H9 (cell line): ENCODE data around the gene GSTO1. TPM values are rescaled to one million over a fixed set of nuclear protein-coding genes. Genes with fewer than 3 reads are reported as not detected.

ENCODE experiments used
- DNase-seq: peaks from one replicate; pipeline ENCODE4 v3.0.0-alpha.2; 2017
- H2AFZ ChIP-seq: one replicate; pipeline ENCODE4 v1.6.1; 2013; ENCODE audit warnings: mild to moderate bottlenecking, low read length, control low read depth, moderate library complexity
- H2AK5ac ChIP-seq: 2 replicates; pipeline ENCODE4 v1.6.1; 2013; ENCODE audit warnings: low read length, control low read depth, mixed read lengths; ENCODE audit not compliant: insufficient read length
- H2BK120ac ChIP-seq: one replicate; pipeline ENCODE4 v1.6.1; 2013; ENCODE audit warnings: low read depth, mild to moderate bottlenecking, low read length, control low read depth, inconsistent platforms; ENCODE audit not compliant: poor library complexity, severe bottlenecking
- H2BK12ac ChIP-seq: 2 replicates; pipeline ENCODE4 v1.6.1; 2013; ENCODE audit warnings: low read length, control low read depth, mixed read lengths, low read depth; ENCODE audit not compliant: insufficient read length
- H2BK15ac ChIP-seq: 2 replicates; pipeline ENCODE4 v1.6.1; 2013; ENCODE audit warnings: low read depth, low read length, control low read depth
- H2BK20ac ChIP-seq: one replicate; pipeline ENCODE4 v1.6.1; 2013; ENCODE audit warnings: low read depth, mild to moderate bottlenecking, low read length, control low read depth, inconsistent platforms; ENCODE audit not compliant: poor library complexity, severe bottlenecking
- H2BK5ac ChIP-seq: 2 replicates; pipeline ENCODE4 v1.6.1; 2013; ENCODE audit warnings: low read length, control low read depth, mixed read lengths; ENCODE audit not compliant: insufficient read length
- H3K14ac ChIP-seq: 2 replicates; pipeline ENCODE4 v1.6.1; 2013; ENCODE audit warnings: low read length, control low read depth; ENCODE audit not compliant: insufficient read depth
- H3K18ac ChIP-seq: 2 replicates; pipeline ENCODE4 v1.6.1; 2013; ENCODE audit warnings: low read depth, mild to moderate bottlenecking, mixed read lengths, low read length, control low read depth; ENCODE audit not compliant: insufficient read length
- H3K23ac ChIP-seq: 2 replicates; pipeline ENCODE4 v1.6.1; 2013; ENCODE audit warnings: low read length, control low read depth, mixed read lengths, low read depth; ENCODE audit not compliant: insufficient read length
- H3K23me2 ChIP-seq: 2 replicates; pipeline ENCODE4 v1.6.1; 2013; ENCODE audit warnings: low read depth, mild to moderate bottlenecking, mixed read lengths, low read length, control low read depth; ENCODE audit not compliant: insufficient read length, poor library complexity, severe bottlenecking
- H3K27ac ChIP-seq: 2 replicates; pipeline ENCODE4 v1.5.1; 2013; ENCODE audit warnings: low read length, control low read depth, mixed read lengths, low read depth; ENCODE audit not compliant: insufficient read length
- H3K27me3 ChIP-seq: 2 replicates; pipeline ENCODE4 v1.6.1; 2013; ENCODE audit warnings: low read length, control low read depth, inconsistent platforms; ENCODE audit not compliant: insufficient read depth
- H3K4ac ChIP-seq: 2 replicates; pipeline ENCODE4 v1.6.1; 2013; ENCODE audit warnings: low read depth, mild to moderate bottlenecking, control low read depth, inconsistent platforms, low read length, moderate library complexity
- H3K4me1 ChIP-seq: 2 replicates; pipeline ENCODE4 v1.6.1; 2013; ENCODE audit warnings: low read length, control low read depth, inconsistent platforms; ENCODE audit not compliant: insufficient read depth
- H3K4me2 ChIP-seq: 2 replicates; pipeline ENCODE4 v1.6.1; 2013; ENCODE audit warnings: low read length, control low read depth, mixed read lengths; ENCODE audit not compliant: insufficient read length, insufficient read depth
- H3K56ac ChIP-seq: 2 replicates; pipeline ENCODE4 v1.6.1; 2013; ENCODE audit warnings: low read depth, mild to moderate bottlenecking, mixed read lengths, low read length, control low read depth; ENCODE audit not compliant: insufficient read length
- H3K79me1 ChIP-seq: 2 replicates; pipeline ENCODE4 v1.6.1; 2013; ENCODE audit warnings: low read depth, mild to moderate bottlenecking, moderate library complexity, low read length, control low read depth, inconsistent platforms; ENCODE audit not compliant: insufficient read depth, poor library complexity, severe bottlenecking
- H3K79me2 ChIP-seq: 2 replicates; pipeline ENCODE4 v1.6.1; 2013; ENCODE audit warnings: low read length, control low read depth, inconsistent platforms; ENCODE audit not compliant: insufficient read depth
- H3K9ac ChIP-seq: 2 replicates; pipeline ENCODE4 v1.6.1; 2013; ENCODE audit warnings: low read length, control low read depth, mixed read lengths; ENCODE audit not compliant: insufficient read length; ENCODE audit errors: extremely low read depth
- H3K9me3 ChIP-seq: one replicate; pipeline ENCODE4 v1.6.1; 2013; ENCODE audit warnings: low read depth, low read length, inconsistent platforms; ENCODE audit not compliant: control insufficient read depth
- H3T11ph ChIP-seq: one replicate; pipeline ENCODE4 v1.6.1; 2013; ENCODE audit warnings: mild to moderate bottlenecking, low read length, control low read depth, inconsistent platforms
- H4K20me1 ChIP-seq: one replicate; pipeline ENCODE4 v1.6.1; 2013; ENCODE audit not compliant: control insufficient read depth, insufficient read length, insufficient read depth
- H4K5ac ChIP-seq: 2 replicates; pipeline ENCODE4 v1.6.1; 2013; ENCODE audit warnings: low read depth, mild to moderate bottlenecking, mixed read lengths, low read length, control low read depth; ENCODE audit not compliant: insufficient read length
- H4K8ac ChIP-seq: replicated peaks from 2 replicates; pipeline ENCODE4 v1.6.1; 2013; ENCODE audit warnings: low read length, control low read depth, mixed read lengths, low read depth; ENCODE audit not compliant: insufficient read length
- H4K91ac ChIP-seq: 2 replicates; pipeline ENCODE4 v1.6.1; 2013; ENCODE audit warnings: low read depth, mild to moderate bottlenecking, moderate library complexity, mixed read lengths, low read length, control low read depth; ENCODE audit not compliant: insufficient read length
- H3K27ac Mint-ChIP-seq, 3 experiments: 2 replicates in 2 of 3; 3 replicates in 1 of 3; pipeline ENCODE4 v1.8.0; 2020 to 2021; ENCODE audit warnings: mixed read lengths in 3 of 3, mild to moderate bottlenecking in 1 of 3, moderate library complexity in 1 of 3
- H3K27me3 Mint-ChIP-seq: 2 replicates; pipeline ENCODE4 v1.8.0; 2021; ENCODE audit warnings: low read depth, mild to moderate bottlenecking, moderate library complexity, mixed read lengths
- H3K36me3 Mint-ChIP-seq, 3 experiments: 2 replicates in 2 of 3; 3 replicates in 1 of 3; pipeline ENCODE4 v1.8.0; 2020 to 2021; ENCODE audit warnings: low read depth in 3 of 3, mixed read lengths in 3 of 3; ENCODE audit not compliant: insufficient read depth in 1 of 3
- H3K4me1 Mint-ChIP-seq, 2 experiments: 2 replicates each; pipeline ENCODE4 v1.8.0; 2020; ENCODE audit warnings: mixed read lengths in 2 of 2
- H3K4me3 Mint-ChIP-seq, 2 experiments: 2 replicates in 1 of 2; 3 replicates in 1 of 2; pipeline ENCODE4 v1.8.0; 2020 to 2021; ENCODE audit warnings: mild to moderate bottlenecking in 2 of 2, mixed read lengths in 2 of 2, moderate library complexity in 1 of 2
- H3K9me3 Mint-ChIP-seq, 2 experiments: 2 replicates in 1 of 2; 3 replicates in 1 of 2; pipeline ENCODE4 v1.8.0; 2020; ENCODE audit warnings: mild to moderate bottlenecking in 2 of 2, mixed read lengths in 2 of 2, moderate library complexity in 1 of 2
- WGBS: extraction: QIAGEN DNeasy Blood & Tissue Kit; methylation state at CpG from one replicate; pipeline ENCODE4 v1.1.7; 2013; ENCODE audit warnings: missing lambda C conversion rate, low lambda C conversion rate, mixed read lengths; ENCODE audit not compliant: insufficient read length; ENCODE audit errors: extremely low coverage; 5-methylcytosine and 5-hydroxymethylcytosine counted together
- total RNA-seq: library from RNA; stranded (reverse); gene quantifications from 2 replicates; pipeline ENCODE4 v1.2.1, GENCODE V29; 2021
- TF ChIP-seq, protein P1 (sequence below): fragments of 200-600 bp; sonication (generic); conservative IDR thresholded peaks from 3 replicates; pipeline ENCODE4 v1.8.0; 2021; ENCODE audit warnings: antibody characterized with exemption, mild to moderate bottlenecking

The GSTO1 gene
- total RNA-seq, 1 experiment from 2014 or later = 114 TPM

DNA sequence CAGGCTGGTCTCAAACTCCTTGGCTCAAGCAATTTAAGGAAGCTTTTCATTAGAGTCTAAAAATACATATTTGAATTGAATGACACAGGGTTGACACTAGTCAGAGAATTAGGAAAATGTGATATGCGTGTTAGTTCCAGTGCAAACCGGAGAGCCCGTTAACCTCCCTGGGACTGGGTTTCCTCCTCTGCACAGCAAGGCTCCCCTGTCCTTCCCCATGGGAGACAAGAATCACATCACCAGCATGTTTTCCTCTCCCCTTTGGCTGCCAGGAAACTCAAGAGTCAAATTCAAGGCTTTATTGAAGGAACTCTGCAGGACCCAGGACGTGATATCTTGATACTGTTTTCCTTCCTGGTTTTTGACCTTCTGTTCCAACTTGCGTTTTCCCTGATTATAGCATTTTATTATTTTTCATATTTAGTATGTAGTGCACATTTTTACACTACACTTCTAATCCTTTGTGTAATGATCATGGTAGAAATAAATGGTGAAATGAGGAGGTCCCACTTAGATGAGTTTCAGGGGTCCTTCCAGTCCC, 39.2 kb downstream of the GSTO1 start:
- Histone ChIP-seq H2AK5ac (no peak overlapping the region), H2BK15ac (no peak overlapping the region), H3K27ac (no peak overlapping the region), H3K4ac (no peak overlapping the region), H4K5ac (no peak overlapping the region), H3K9ac (no peak overlapping the region), H3K79me1 (no peaks in the 10 kb centered on the region), H2AFZ (no peak overlapping the region), H3K27me3 (no peaks in the 10 kb centered on the region), H4K91ac (no peak overlapping the region), H3K14ac (no peak overlapping the region), H2BK12ac (no peak overlapping the region), H2BK120ac (no peak overlapping the region), H3K23me2 (no peaks in the 10 kb centered on the region), H3K18ac (no peak overlapping the region), H3K4me1 (no peaks in the 10 kb centered on the region; the same call in 1 of the 2 replicates), H3T11ph (no peak overlapping the region), H3K56ac (no peak overlapping the region), H3K23ac (no peak overlapping the region), H4K20me1 (no peaks in the 10 kb centered on the region), H3K79me2 (no peaks in the 10 kb centered on the region), H4K8ac (no peak overlapping the region), H2BK20ac (no peak overlapping the region), H3K4me2 (no peak overlapping the region), H2BK5ac (no peak overlapping the region), H3K9me3 (no peaks in the 10 kb centered on the region)
- Mint-ChIP-seq H3K36me3 (0 out of 7 replicates have a peak, but pooled peaks cover 0 to 2% (median 0%) of the 10 kb centered on the region in 3 experiments), H3K4me1 (peaks cover 26 to 27% of the 10 kb centered on the region in 2 experiments), H3K27me3 (peaks cover 8% of the 10 kb centered on the region), H3K4me3 (no peak overlapping the region), H3K27ac (no peak overlapping the region), H3K9me3 (no peaks in the 10 kb centered on the region)
- DNase-seq = no peak
- no CpG with 5 or more reads among the region's 5 CpGs for WGBS
- TF ChIP-seq, protein P1, sequence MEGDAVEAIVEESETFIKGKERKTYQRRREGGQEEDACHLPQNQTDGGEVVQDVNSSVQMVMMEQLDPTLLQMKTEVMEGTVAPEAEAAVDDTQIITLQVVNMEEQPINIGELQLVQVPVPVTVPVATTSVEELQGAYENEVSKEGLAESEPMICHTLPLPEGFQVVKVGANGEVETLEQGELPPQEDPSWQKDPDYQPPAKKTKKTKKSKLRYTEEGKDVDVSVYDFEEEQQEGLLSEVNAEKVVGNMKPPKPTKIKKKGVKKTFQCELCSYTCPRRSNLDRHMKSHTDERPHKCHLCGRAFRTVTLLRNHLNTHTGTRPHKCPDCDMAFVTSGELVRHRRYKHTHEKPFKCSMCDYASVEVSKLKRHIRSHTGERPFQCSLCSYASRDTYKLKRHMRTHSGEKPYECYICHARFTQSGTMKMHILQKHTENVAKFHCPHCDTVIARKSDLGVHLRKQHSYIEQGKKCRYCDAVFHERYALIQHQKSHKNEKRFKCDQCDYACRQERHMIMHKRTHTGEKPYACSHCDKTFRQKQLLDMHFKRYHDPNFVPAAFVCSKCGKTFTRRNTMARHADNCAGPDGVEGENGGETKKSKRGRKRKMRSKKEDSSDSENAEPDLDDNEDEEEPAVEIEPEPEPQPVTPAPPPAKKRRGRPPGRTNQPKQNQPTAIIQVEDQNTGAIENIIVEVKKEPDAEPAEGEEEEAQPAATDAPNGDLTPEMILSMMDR = no peak
